H1 (cell line): Measurements from ENCODE around the gene ENOX2.

Source experiments
- EZH2 ChIP-seq: fragments of 200-600 bp; sonication (generic); IDR thresholded peaks from 2 replicates; pipeline ENCODE4 v1.7.1; 2012; ENCODE audit warnings: low read depth, mild to moderate bottlenecking, moderate library complexity, low read length, inconsistent platforms; ENCODE audit not compliant: severe bottlenecking
- RAD21 ChIP-seq, 2 experiments: IDR thresholded peaks in 1 of 2; conservative IDR thresholded peaks in 1 of 2; 2 replicates each; pipeline ENCODE4 v1.6.1; 2011; ENCODE audit warnings: low read depth in 2 of 2, low read length in 2 of 2, improper control_type of control experiment in 1 of 2, inconsistent platforms in 1 of 2, mild to moderate bottlenecking in 1 of 2, moderate library complexity in 1 of 2

- TF ChIP-seq RAD21 (IDR thresholded peaks at IDR 0.05 in 1 of 2, conservative IDR thresholded peaks at IDR 0.05 in 1 of 2; ENCODE audit: low read depth in 2 of 2, low read length in 2 of 2) (no peak), EZH2 (no peak)
Observed at GRCh38 chrX:130841776-130842175, 61.2 kb downstream of the ENOX2 start.
